HG02852 (cell line): Measurements from ENCODE around the gene SYTL2.
"Not testable (repeated sequence)": the region's sequence is repeated elsewhere in the genome, so short reads cannot be mapped to it uniquely, and the experiment has no call there.

Experiments
- ATAC-seq: cut with Tn5 transposase; IDR thresholded peaks from one replicate; pipeline ENCODE4 v1.9.1; 2021; ENCODE audit warnings: mild to moderate bottlenecking, moderate library complexity; ENCODE audit not compliant: unreplicated experiment

The SYTL2 gene

DNA sequence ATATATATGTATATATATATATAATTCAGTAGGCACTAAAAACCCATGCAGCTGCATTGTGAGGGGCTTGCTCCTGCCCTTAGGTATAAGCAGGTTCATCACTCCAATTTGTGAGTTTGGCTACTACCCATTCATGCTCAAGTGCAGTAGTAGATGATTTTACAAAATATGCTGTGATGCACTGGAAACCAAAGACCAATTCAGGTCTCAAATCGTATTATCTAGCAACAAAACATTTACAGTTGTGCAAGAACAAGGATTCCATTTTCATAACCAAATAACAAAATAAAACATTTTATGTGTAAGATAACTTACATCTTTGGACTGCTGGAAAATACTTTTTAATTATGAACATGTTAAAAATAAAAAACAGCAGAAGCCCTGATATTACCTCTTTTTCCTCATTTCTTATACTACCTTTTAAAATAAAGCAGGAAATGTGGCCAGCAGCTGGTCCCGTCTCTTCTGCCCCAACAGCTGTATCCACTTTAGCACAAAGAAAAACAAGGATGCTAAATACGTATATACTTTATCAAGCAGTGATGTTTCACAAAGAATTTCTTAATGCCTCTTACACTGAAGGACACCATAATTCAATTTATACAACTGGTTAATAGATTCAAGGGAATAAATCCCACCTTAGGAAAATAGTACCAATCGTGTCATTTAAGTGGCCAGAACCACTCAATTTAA is 148.8 kb downstream of the SYTL2 start:
- ATAC-seq = no peak

DNA sequence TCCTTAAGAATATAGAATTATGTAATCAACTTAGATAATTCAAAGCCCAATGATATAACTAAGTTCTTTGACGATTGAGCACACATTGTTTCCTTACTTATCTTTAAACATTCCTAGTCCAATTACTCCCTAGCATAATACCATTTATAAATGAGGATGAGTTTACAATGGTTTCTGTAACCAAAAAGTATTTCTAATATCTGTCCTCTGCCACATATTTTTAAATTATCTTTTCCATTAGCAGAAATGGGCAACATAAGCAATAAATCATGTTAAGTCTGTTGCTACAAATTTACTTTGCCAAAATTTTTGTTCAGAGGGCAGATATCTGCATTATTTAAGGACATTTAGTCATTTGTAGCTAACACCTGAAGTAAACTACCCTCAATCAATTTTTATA is 152.8 kb downstream of the SYTL2 start:
- no peak for ATAC-seq

DNA sequence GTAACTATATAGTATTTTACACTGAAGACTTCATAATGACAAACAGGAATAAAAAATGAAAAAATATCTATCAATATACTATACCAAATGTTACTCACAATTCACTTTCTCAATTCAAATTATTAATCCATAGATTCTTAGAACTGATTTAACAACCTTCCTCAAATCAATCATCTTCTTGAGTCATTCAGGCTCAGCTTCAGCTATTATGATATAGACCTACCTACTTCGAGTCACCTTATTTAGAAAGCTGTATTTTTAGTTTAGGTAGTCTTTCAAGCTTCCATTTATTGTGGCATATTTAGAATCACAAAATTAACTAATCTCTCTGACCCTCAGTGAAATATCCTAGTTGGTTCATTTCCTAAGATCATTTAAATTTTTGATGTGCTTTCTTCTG is 154.2 kb downstream of the SYTL2 start:
- ATAC-seq = no peak

DNA sequence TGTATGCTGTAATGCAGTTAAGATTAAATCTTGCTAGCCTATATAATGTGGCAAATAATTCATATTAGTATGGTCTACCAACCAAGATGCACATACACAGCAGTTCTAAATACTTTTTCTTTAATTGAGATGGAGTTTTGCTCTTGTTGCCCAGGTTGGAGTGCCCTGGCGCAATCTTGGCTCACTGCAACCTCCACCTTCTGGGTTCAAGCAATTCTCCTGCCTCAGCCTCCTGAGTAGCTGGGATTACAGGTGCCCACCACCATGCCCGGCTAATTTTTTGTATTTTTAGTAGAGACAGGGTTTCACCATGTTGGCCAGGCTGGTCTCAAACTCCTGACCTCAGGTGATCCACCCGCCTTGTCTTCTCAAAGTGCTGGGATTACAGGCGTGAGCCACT is 156.6 kb downstream of the SYTL2 start:
- ATAC-seq = not testable (repeated sequence)

DNA sequence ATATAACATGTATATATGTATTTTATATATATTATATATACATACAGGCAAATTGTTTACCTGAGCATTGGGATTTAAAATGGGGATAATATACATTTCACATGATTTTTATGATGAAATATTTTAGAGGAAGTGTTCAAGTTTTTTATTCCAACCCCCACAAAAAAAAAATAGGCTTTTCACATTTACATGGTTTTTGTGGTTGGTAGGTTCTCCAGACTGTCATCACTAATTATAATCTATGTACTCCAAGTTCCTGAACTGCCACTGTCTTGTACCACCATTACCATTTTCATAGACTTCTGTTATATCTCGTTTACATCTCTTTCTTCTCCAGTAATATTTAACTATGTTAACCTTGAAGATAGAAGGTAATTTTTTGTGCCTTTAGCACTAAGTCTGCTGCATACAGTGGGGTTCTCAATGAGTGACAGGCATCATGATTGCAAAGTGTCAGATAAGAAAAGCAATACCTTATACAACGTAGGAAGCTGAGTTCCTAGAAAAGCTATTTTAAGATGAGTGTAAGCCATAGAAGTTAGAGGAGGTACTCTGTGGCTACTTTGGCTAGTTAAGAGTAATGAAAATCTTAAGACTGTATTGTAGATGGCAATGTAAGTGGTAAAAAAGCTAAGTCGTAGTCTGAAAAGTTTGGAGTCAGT is 158.0 kb downstream of the SYTL2 start:
- no peak for ATAC-seq

DNA sequence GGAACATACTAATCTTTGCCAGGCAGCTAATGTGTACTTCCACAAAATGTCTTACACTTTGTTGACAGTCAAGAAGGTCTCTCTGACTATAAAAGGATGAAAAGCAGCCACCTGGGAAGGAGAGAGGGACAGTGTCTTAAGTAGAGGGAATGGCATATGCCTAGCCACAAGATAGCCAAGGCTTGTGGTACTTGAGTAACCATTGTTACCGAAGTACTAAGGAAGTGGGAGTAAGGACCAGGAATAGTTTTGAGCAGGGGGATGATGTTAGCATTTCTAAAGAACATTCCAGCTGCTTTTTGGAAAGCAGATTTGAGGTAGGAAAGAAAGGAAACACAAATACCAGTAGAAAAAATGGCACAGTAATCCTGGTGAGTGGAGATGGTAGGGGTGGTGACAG is 159.8 kb downstream of the SYTL2 start:
- ATAC-seq = no peak

DNA sequence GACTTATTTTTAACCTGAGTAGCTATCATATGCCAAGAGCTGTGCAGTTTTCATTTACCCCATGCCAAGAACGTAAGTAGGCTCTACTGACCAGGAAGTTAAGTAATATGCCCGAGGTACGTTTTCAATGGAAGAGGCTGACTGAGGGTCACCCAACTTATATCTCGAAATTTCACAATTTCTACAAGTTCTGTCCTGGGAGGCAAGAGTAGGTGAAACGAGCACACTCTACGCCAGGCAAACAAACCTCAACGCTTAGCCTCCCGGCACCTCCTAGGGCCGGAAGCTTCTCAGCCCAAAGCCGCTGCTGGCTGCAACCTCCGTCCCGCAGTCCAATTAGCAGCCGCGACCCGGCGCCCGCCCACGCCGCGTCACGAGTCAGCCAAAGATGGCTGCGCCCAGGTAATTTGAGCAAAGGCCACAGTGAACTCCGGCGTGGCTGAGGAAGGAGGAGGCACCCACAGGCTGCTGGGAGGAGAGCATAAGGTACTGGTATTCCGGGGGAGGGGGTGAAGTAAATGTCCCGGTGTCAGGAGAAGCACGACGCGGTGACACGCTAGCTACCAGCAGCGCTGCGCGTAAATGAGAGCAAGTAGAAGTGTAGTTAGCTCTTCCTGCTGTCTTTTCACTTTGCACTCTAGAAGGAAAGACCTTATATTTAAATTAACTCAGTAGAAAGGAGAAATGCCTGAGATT is 163.2 kb downstream of the SYTL2 start, which contains the start of gene TMEM126A:
TSS of gene TMEM126A (plus strand) at position 364 of the 696 bp plus-strand sequence. CDS start 2,289 bp downstream, outside the sequence.
- peak; percentile 99 for ATAC-seq

DNA sequence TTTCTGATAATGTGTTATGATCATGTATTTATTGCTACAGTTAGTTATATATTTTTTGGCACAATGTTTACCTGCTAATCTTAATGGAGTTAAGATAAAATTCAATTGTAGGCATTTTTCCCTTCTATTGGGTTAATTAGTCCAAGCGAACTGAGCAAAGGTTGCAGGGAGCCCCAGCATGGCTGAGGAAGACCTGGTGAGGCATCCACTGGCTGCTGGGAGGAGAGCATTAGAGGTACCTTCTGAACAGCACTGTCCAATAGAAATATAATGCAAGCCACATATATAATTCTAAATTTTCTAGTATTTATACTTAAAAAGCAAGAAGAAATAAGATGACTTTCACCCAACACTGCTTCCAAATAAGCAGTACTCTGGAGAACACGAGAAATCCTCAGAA is 163.9 kb downstream of the SYTL2 start:
- ATAC-seq = peak; percentile 1
